ENCODE measurements around the gene ERC1. TPM values are rescaled to one million over a fixed set of nuclear protein-coding genes. Genes with fewer than 3 reads are reported as not detected.
"Not testable (repeated sequence)": the region's sequence is repeated elsewhere in the genome, so short reads cannot be mapped to it uniquely, and the experiment has no call there.

The ERC1 gene
- total and polyA plus RNA-seq, 9 of the 15 experiments (the other 6 are each of a cell fraction or from before 2014, with no cell fraction given), result 0.74 to 11.8 (median 4.8) TPM

GRCh38 chr12:1138691-1139090 is 147.7 kb downstream of the ERC1 start:
- H3K9me3 ChIP-seq (replicated peaks; ENCODE audit: control insufficient read depth, insufficient read depth, low read depth, low read length), result no peaks in the 10 kb centered on the region
- H3K27me3 ChIP-seq (ENCODE audit: control insufficient read depth in 2 of 2, insufficient read depth in 2 of 2, low read length in 2 of 2), result no peaks in the 10 kb centered on the region
- H3K27ac ChIP-seq (ENCODE audit: extremely low read depth, low read depth, low read length), result no peak overlapping the region
- H3K9ac ChIP-seq (ENCODE audit: insufficient read depth in 1 of 2, low read depth in 2 of 2, low read length in 2 of 2), result no peak overlapping the region
- no TSS peak for BruUV-seq (replicated peaks)
- 100% methylated on average over 1 of the region's 4 CpGs for WGBS (ENCODE audit: insufficient coverage, low coverage, missing lambda C conversion rate)
- H3K79me2 ChIP-seq (ENCODE audit: control insufficient read depth, insufficient read depth, low read length), result no peaks in the 10 kb centered on the region
- H3K4me1 ChIP-seq (replicated peaks in 1 of 2; ENCODE audit: control insufficient read depth in 2 of 2, insufficient read depth in 2 of 2, low read length in 2 of 2), result no peaks in the 10 kb centered on the region
- H3K4me3 ChIP-seq, result no peak overlapping the region
- CTCF ChIA-PET (ENCODE audit: low intra/inter-chr PET ratio), result no interaction called here
- ATAC-seq (no peak), FAIRE-seq (no peak), DNase-seq (ENCODE audit: extremely low read depth in 1 of 4, low spot score in 3 of 4) (no peak)
- no peak overlapping the region for H3K4me2 ChIP-seq (ENCODE audit: insufficient read depth, low read length)
- no peak overlapping the region for H2AFZ ChIP-seq (ENCODE audit: low read depth, low read length)
- intact Hi-C loops (cut with micrococcal nuclease) (no loop called here), in situ Hi-C loops (cut with MboI) (no loop called here)
- no peaks in the 10 kb centered on the region for H4K20me1 ChIP-seq (replicated peaks; ENCODE audit: control insufficient read depth, insufficient read depth, low read length)
- TF ChIP-seq KLF1 (tag; IDR thresholded peaks at IDR 0.05), result no peak
- TF ChIP-seq BRF2 (IDR thresholded peaks at IDR 0.05; ENCODE audit: borderline replicate concordance, insufficient read depth, insufficient read length), result no peak
- TF ChIP-seq CHCHD3 (CRISPR knock-in tag; IDR thresholded peaks at IDR 0.05), result no peak
- TF ChIP-seq ZBTB33 (CRISPR knock-in tag; IDR thresholded peaks at IDR 0.05), result no peak
- TF ChIP-seq RREB1 (CRISPR knock-in tag; IDR thresholded peaks at IDR 0.05), result no peak
- TF ChIP-seq DNMT1 (IDR thresholded peaks at IDR 0.05), result no peak
- no peak for TF ChIP-seq PHB (CRISPR knock-in tag; IDR thresholded peaks at IDR 0.05)
- TF ChIP-seq DDX20 (tag; IDR thresholded peaks at IDR 0.05; ENCODE audit: low read depth), result no peak
- H3K9me1 ChIP-seq (ENCODE audit: control insufficient read depth, insufficient read depth, low read length), result no peaks in the 10 kb centered on the region
- no peaks in the 10 kb centered on the region for H3K36me3 ChIP-seq (ENCODE audit: control insufficient read depth, insufficient read depth, low read length)
- POLR2A ChIA-PET, result no interaction called here

- DNase-seq (ENCODE audit: extremely low read depth in 1 of 4, low spot score in 3 of 4); H3K4me1 ChIP-seq (replicated peaks in 1 of 2; ENCODE audit: control insufficient read depth in 2 of 2, insufficient read depth in 2 of 2, low read length in 2 of 2); H2AFZ ChIP-seq (ENCODE audit: low read depth, low read length); intact Hi-C loops (cut with micrococcal nuclease); ATAC-seq; H3K4me2 ChIP-seq (ENCODE audit: insufficient read depth, low read length); in situ Hi-C loops (cut with MboI); POLR2A ChIA-PET; H3K9me1 ChIP-seq (ENCODE audit: control insufficient read depth, insufficient read depth, low read length); H3K9me3 ChIP-seq (replicated peaks; ENCODE audit: control insufficient read depth, insufficient read depth, low read depth, low read length); FAIRE-seq; H3K4me3 ChIP-seq; CTCF ChIA-PET (ENCODE audit: low intra/inter-chr PET ratio); H3K9ac ChIP-seq (ENCODE audit: insufficient read depth in 1 of 2, low read depth in 2 of 2, low read length in 2 of 2); H3K79me2 ChIP-seq (ENCODE audit: control insufficient read depth, insufficient read depth, low read length); H3K27me3 ChIP-seq (ENCODE audit: control insufficient read depth in 2 of 2, insufficient read depth in 2 of 2, low read length in 2 of 2); H4K20me1 ChIP-seq (replicated peaks; ENCODE audit: control insufficient read depth, insufficient read depth, low read length); H3K36me3 ChIP-seq (ENCODE audit: control insufficient read depth, insufficient read depth, low read length); H3K27ac ChIP-seq (ENCODE audit: extremely low read depth, low read depth, low read length); BruUV-seq (replicated peaks): not testable (repeated sequence)
- 83% methylated on average over 2 of the region's 4 CpGs for WGBS (ENCODE audit: insufficient coverage, low coverage, missing lambda C conversion rate)
Observed at GRCh38 chr12:1146758-1147157, 155.7 kb downstream of the ERC1 start.

All from K562 (cell line).